K562 (cell line): ENCODE results near the gene DNAJB4. TPM values are rescaled to one million over a fixed set of nuclear protein-coding genes. Genes with fewer than 3 reads are reported as not detected.

Experiments used
- AFF1 ChIP-seq, 2 experiments: fragments of 450-650 bp; IDR thresholded peaks; 2 replicates each; pipeline ENCODE4 v1.6.1; 2018; ENCODE audit warnings: mild to moderate bottlenecking in 2 of 2, low read depth in 1 of 2; ENCODE audit not compliant: partially characterized antibody in 2 of 2
- ATF1 ChIP-seq, 2 experiments: fragments of 450-650 bp in 1 of 2; IDR thresholded peaks; 2 replicates each; pipeline ENCODE4 v1.6.1; 2016; ENCODE audit warnings: missing compliant biosample characterization in 1 of 2, missing genetic modification characterization in 1 of 2
- ELK1 ChIP-seq: sonication (generic); formaldehyde crosslinking; IDR thresholded peaks from 2 replicates; pipeline ENCODE4 v1.8.1; 2022; ENCODE audit warnings: missing genetic modification reagents
- FOXA3 ChIP-seq, 2 experiments: fragments of 450-650 bp in 1 of 2; sonication (generic) in 1 of 2; formaldehyde crosslinking; IDR thresholded peaks in 1 of 2; conservative IDR thresholded peaks in 1 of 2; 2 replicates each; pipeline versions ENCODE4 v1.4.0 to v1.8.0; 2020 to 2022; ENCODE audit warnings: mild to moderate bottlenecking in 2 of 2, missing genetic modification reagents in 1 of 2
- HNRNPLL ChIP-seq: fragments of 200-400 bp; formaldehyde crosslinking; IDR thresholded peaks from 2 replicates; pipeline ENCODE4 v1.6.1; 2017; ENCODE audit warnings: low read length, low read depth, mild to moderate bottlenecking; ENCODE audit not compliant: poor library complexity, severe bottlenecking
- JUND ChIP-seq, 2 experiments: IDR thresholded peaks; 2 replicates in 1 of 2; 3 replicates in 1 of 2; pipeline ENCODE4 v1.6.1; 2011; ENCODE audit warnings: borderline replicate concordance in 2 of 2, low read depth in 2 of 2, low read length in 2 of 2, improper control_type of control experiment in 1 of 2, missing biosample characterization in 1 of 2, missing genetic modification characterization in 1 of 2, missing genetic modification reagents in 1 of 2
- LCOR ChIP-seq: sonication (generic); formaldehyde crosslinking; IDR thresholded peaks from 2 replicates; pipeline ENCODE4 v1.8.0; 2022; ENCODE audit warnings: mild to moderate bottlenecking, missing genetic modification reagents
- MTA2 ChIP-seq: fragments of 450-650 bp; IDR thresholded peaks from 2 replicates; pipeline ENCODE4 v1.6.1; 2016; ENCODE audit warnings: low read depth
- NFRKB ChIP-seq: fragments of 450-650 bp; IDR thresholded peaks from 2 replicates; pipeline ENCODE4 v1.6.1; 2016; ENCODE audit warnings: low read depth
- NUFIP1 ChIP-seq: fragments of 450-650 bp; IDR thresholded peaks from 2 replicates; pipeline ENCODE4 v1.6.1; 2018; ENCODE audit not compliant: partially characterized antibody
- RFX5 ChIP-seq: IDR thresholded peaks from 2 replicates; pipeline ENCODE4 v1.6.1; 2011; ENCODE audit warnings: low read depth, mild to moderate bottlenecking, improper control_type of control experiment, low read length
- SIRT6 ChIP-seq: IDR thresholded peaks from one replicate; pipeline ENCODE4 v1.6.1; 2012; ENCODE audit warnings: low read depth, mild to moderate bottlenecking, control low read depth, inconsistent platforms, low read length, moderate library complexity
- TAF9B ChIP-seq: fragments of 450-650 bp; IDR thresholded peaks from 2 replicates; pipeline ENCODE4 v1.6.1; 2018; ENCODE audit warnings: mild to moderate bottlenecking; ENCODE audit not compliant: partially characterized antibody
- TCF7L2 ChIP-seq: fragments of 150-350 bp; IDR thresholded peaks from 2 replicates; pipeline ENCODE4 v1.6.1; 2016; ENCODE audit warnings: low read depth, mild to moderate bottlenecking, low read length, moderate library complexity
- TFAM ChIP-seq: fragments of 250-450 bp; sonication (Bioruptor Pico); conservative IDR thresholded peaks from 2 replicates; pipeline ENCODE4 v1.5.0; 2021; ENCODE audit warnings: mild to moderate bottlenecking, moderate library complexity
- ZBTB34 ChIP-seq: fragments of 250-450 bp; sonication (Bioruptor Pico); IDR thresholded peaks from 2 replicates; pipeline ENCODE4 v1.8.0; 2021; ENCODE audit warnings: mild to moderate bottlenecking, moderate library complexity
- ZNF174 ChIP-seq: fragments of 250-450 bp; sonication (Bioruptor Pico); IDR thresholded peaks from 2 replicates; pipeline ENCODE4 v1.4.0; 2020; ENCODE audit warnings: mild to moderate bottlenecking
- ZNF23 ChIP-seq: fragments of 250-450 bp; sonication (Bioruptor Pico); IDR thresholded peaks from 2 replicates; pipeline ENCODE4 v1.4.0; 2020; ENCODE audit warnings: mild to moderate bottlenecking
- ZNF239 ChIP-seq: fragments of 250-450 bp; sonication (Bioruptor Pico); IDR thresholded peaks from 2 replicates; pipeline ENCODE4 v1.4.0; 2020; ENCODE audit warnings: mild to moderate bottlenecking
- ZNF311 ChIP-seq: fragments of 250-450 bp; sonication (Bioruptor Pico); IDR thresholded peaks from 2 replicates; pipeline ENCODE4 v1.4.0; 2020; ENCODE audit warnings: mild to moderate bottlenecking, moderate library complexity
- ZNF699 ChIP-seq: fragments of 250-450 bp; sonication (Bioruptor Pico); IDR thresholded peaks from 2 replicates; pipeline ENCODE4 v1.8.0; 2021; ENCODE audit warnings: mild to moderate bottlenecking, moderate library complexity; ENCODE audit not compliant: insufficient replicate concordance
- ZNF717 ChIP-seq: fragments of 250-450 bp; sonication (Bioruptor Pico); IDR thresholded peaks from 2 replicates; pipeline ENCODE4 v1.5.0; 2021
- polyA plus RNA-seq, 8 experiments: library from polyadenylated mRNA; depleted of rRNA in 4 of 8; stranded (reverse) in 5 of 8; unstranded in 3 of 8; fragments of >200 nt; fragmentation: Nextera tagmentation in 2 of 8; fragmentation: Illumina TruSeq in 1 of 8; extraction: Ambion mirVana in 2 of 8; extraction: Trizol in 1 of 8; gene quantifications; 2 replicates each; pipeline versions ENCODE4 v1.2.1 to v1.2.3, GENCODE V29; 2011 to 2014; ENCODE audit warnings: inconsistent platforms in 1 of 8, missing spikeins in 1 of 8
- total RNA-seq, 7 experiments: library from RNA; depleted of rRNA in 6 of 7; stranded (reverse); fragments of >200 nt in 6 of 7; fragmentation: Illumina TruSeq in 2 of 7; extraction: Trizol in 2 of 7; gene quantifications; 2 replicates each; pipeline versions ENCODE4 v1.2.1 to v1.2.3, GENCODE V29; 2011 to 2021; ENCODE audit warnings: low replicate concordance in 1 of 7

The DNAJB4 gene
- total and polyA plus RNA-seq, 9 of the 15 experiments (the other 6 are each of a cell fraction or from before 2014, with no cell fraction given): 8.5 to 27.7 (median 19.8) TPM

- TF ChIP-seq RFX5: no peak
- peak; percentile 69 for TF ChIP-seq TAF9B
- no peak for TF ChIP-seq ZNF699 (CRISPR knock-in tag)
- TF ChIP-seq ZNF174 (CRISPR knock-in tag): no peak
- peak; percentile 66 for TF ChIP-seq JUND (IDR thresholded peaks at IDR 0.05; ENCODE audit: borderline replicate concordance, low read depth, low read length)
- TF ChIP-seq JUND (tag; IDR thresholded peaks at IDR 0.05; ENCODE audit: borderline replicate concordance, low read depth, low read length): peak; percentile 60; the same call in 1 of the 3 replicates
- TF ChIP-seq MTA2: no peak
- TF ChIP-seq ZNF717 (CRISPR knock-in tag): no peak
- no peak for TF ChIP-seq TCF7L2
- no peak for TF ChIP-seq ELK1
- no peak for TF ChIP-seq ZBTB34 (CRISPR knock-in tag)
- TF ChIP-seq FOXA3 (CRISPR knock-in tag; conservative IDR thresholded peaks at IDR 0.05 in 1 of 2, IDR thresholded peaks at IDR 0.05 in 1 of 2): 0 out of 4 replicates have a peak, but pooled peaks of 1 of the 2 experiments have one; percentile 5
- no peak for TF ChIP-seq ATF1 (CRISPR knock-in tag; IDR thresholded peaks at IDR 0.05)
- TF ChIP-seq ATF1 (tag; IDR thresholded peaks at IDR 0.05): peak; percentile 93
- no peak for TF ChIP-seq TFAM (CRISPR knock-in tag)
- TF ChIP-seq SIRT6: no peak
- TF ChIP-seq AFF1 (IDR thresholded peaks at IDR 0.05; ENCODE audit: low read depth in 1 of 2, partially characterized antibody in 2 of 2): peak in 1 of 2 experiments; percentile 76
- TF ChIP-seq ZNF311 (CRISPR knock-in tag): no peak
- no peak for TF ChIP-seq HNRNPLL
- no peak; the same call in 1 of the 2 replicates for TF ChIP-seq ZNF239
- no peak for TF ChIP-seq ZNF23
- TF ChIP-seq LCOR (CRISPR knock-in tag): no peak; the same call in 1 of the 2 replicates
- TF ChIP-seq NFRKB: peak; percentile 65; the same call in 1 of the 2 replicates
- TF ChIP-seq NUFIP1: no peak
Measured at GRCh38 chr1:78004719-78005447, at the start of gene DNAJB4 (continued).
